ENCODE results near the gene CRISPLD2.
"Not testable (repeated sequence)": the region's sequence is repeated elsewhere in the genome, so short reads cannot be mapped to it uniquely, and the experiment has no call there.

CRISPLD2 gene

GRCh38 chr16:84821728-84822689 is 2.2 kb downstream of the CRISPLD2 start:
- no peak for DNase-seq (ENCODE audit: low spot score)

- no peak for DNase-seq (ENCODE audit: low spot score)
These were observed 3.2 kb downstream of the CRISPLD2 start for GRCh38 chr16:84822990-84823389.

- DNase-seq (ENCODE audit: low spot score): no peak
These were observed 3.7 kb downstream of the CRISPLD2 start for GRCh38 chr16:84823484-84823883.

GRCh38 chr16:84823926-84824325 is 4.1 kb downstream of the CRISPLD2 start:
- DNase-seq (ENCODE audit: low spot score): no peak

GRCh38 chr16:84825896-84826557 is 6.2 kb downstream of the CRISPLD2 start:
- no peak for DNase-seq (ENCODE audit: low spot score)

GRCh38 chr16:84826558-84826941 is 6.8 kb downstream of the CRISPLD2 start:
- no peak for DNase-seq (ENCODE audit: low spot score)

GRCh38 chr16:84827131-84827574 is 7.4 kb downstream of the CRISPLD2 start:
- no peak for DNase-seq (ENCODE audit: low spot score)

GRCh38 chr16:84827897-84828296 is 8.1 kb downstream of the CRISPLD2 start:
- DNase-seq (ENCODE audit: low spot score): no peak

GRCh38 chr16:84828322-84828721 is 8.5 kb downstream of the CRISPLD2 start:
- no peak for DNase-seq (ENCODE audit: low spot score)

GRCh38 chr16:84829168-84829965 is 9.6 kb downstream of the CRISPLD2 start:
- peak; percentile 40 for DNase-seq (ENCODE audit: low spot score)

GRCh38 chr16:84830765-84831384 is 11.1 kb downstream of the CRISPLD2 start:
- no peak for DNase-seq (ENCODE audit: low spot score)

- not testable (repeated sequence) for DNase-seq (ENCODE audit: low spot score)
These were observed 11.9 kb downstream of the CRISPLD2 start for GRCh38 chr16:84831728-84832127.

GRCh38 chr16:84832488-84833143 is 12.8 kb downstream of the CRISPLD2 start:
- no peak for DNase-seq (ENCODE audit: low spot score)

- DNase-seq (ENCODE audit: low spot score): no peak
These were observed 13.3 kb downstream of the CRISPLD2 start for GRCh38 chr16:84833144-84833500.

- DNase-seq (ENCODE audit: low spot score): no peak
These were observed 14.0 kb downstream of the CRISPLD2 start for GRCh38 chr16:84833542-84834402.

- DNase-seq (ENCODE audit: low spot score): no peak
These were observed 14.6 kb downstream of the CRISPLD2 start for GRCh38 chr16:84834403-84834772.

- no peak for DNase-seq (ENCODE audit: low spot score)
These were observed 16.5 kb downstream of the CRISPLD2 start for GRCh38 chr16:84836234-84836647.

GRCh38 chr16:84836967-84837366 is 17.2 kb downstream of the CRISPLD2 start:
- no peak for DNase-seq (ENCODE audit: low spot score)

- no peak for DNase-seq (ENCODE audit: low spot score)
These were observed 18.7 kb downstream of the CRISPLD2 start for GRCh38 chr16:84838383-84838948.

- DNase-seq (ENCODE audit: low spot score): no peak
These were observed 19.3 kb downstream of the CRISPLD2 start for GRCh38 chr16:84839054-84839453.

Measured in SW480 (cell line).